HG02981 (cell line): Measurements from ENCODE around the gene ECD.
A peak's percentile ranks its signal among the peaks of the same experiment; 100 is the strongest.
"Not testable (repeated sequence)": the region's sequence is repeated elsewhere in the genome, so short reads cannot be mapped to it uniquely, and the experiment has no call there.

Experiments
- ATAC-seq: cut with Tn5 transposase; IDR thresholded peaks from one replicate; pipeline ENCODE4 v1.9.1; 2021; ENCODE audit warnings: mild to moderate bottlenecking, moderate library complexity; ENCODE audit not compliant: unreplicated experiment

The ECD gene

DNA sequence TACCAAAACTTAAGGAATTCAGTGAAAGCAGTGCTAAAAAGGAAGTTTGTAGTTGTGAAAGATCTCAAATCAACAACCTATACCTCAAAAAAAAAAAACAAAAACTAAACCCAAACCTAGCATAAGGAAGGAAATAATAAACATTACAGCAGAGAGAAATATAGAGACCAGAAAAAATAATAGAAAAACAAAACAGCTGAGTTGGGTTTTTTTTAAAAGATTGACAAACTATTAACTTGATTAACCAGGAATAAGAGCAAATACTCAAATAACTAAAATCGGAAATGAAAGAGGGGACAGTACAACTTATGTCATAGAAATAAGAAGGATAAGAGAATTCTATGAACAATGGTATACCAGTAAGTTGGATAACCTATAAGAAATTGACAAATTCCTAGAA lies 6.7 kb downstream of the ECD start:
- no peak for ATAC-seq

DNA sequence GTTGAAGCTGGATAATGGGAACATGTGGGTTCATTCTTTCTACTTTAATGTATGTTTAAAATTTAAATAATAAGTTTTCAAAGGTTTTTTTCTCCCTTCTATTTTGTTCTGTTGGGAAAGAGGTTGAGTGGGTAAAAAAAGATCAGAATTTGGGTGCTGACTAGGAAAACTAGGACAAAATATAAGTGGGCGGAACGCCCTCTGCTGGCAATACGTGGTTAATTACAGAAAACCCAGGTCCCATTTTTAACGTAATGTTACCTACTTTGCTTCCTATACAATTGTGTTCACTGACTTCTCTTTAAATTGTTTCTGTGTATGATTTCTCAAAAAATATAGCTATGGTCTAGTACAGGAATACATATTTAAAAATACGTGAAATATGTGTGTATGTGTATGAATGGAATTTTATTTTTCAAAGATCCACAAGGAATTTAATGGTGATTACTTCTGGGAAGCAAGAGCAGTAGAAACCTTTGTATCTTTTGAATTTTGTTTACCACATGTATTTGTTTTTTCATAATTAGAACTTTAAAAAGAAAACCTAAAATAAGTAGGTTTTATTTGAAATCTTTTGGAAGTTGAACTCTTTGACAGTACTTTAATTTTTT lies 8.7 kb downstream of the ECD start:
- no peak for ATAC-seq

- ATAC-seq: no peak
These were observed 11.8 kb downstream of the ECD start for GRCh38 chr10:73156054-73156453.

DNA sequence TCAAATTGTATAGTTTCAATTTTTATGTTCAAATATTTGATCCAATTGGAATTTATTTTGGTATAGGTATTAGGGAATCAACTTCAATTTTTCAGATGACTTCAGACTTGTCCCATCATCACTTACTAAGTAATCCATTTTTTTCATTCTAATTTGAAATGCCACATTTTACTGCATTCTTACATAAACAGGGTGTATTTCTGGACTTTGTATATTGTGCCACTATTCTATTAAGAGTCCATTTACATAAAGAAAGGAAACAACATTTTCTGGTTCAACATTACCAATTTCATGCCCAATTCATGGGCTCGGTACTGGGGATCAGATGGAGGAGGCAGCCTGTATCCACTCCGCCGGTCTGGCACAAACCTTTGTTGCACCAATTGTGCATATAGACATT lies 15.8 kb downstream of the ECD start:
- no peak for ATAC-seq

- not testable (repeated sequence) for ATAC-seq
These were observed 17.0 kb downstream of the ECD start for GRCh38 chr10:73150633-73151413.

DNA sequence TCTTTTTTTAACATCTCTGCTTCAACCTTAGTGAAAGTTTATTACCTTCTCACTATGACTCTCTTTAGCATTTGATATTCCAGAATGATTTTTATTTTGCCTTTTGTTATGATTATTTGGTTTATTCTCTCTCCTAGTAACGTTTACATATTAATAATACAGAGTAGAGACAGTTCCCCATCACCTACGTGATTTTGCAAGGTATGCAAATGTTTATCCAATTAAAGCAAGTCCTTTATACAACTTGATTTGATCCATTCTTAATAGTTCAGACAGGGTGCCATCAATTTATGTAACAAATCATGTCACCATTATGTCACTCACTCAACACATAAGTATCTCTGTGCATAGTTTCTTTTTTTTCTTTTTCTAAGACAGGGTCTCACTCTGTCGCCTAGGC lies 26.2 kb downstream of the ECD start:
- ATAC-seq: no peak

- ATAC-seq: no peak
These were observed 28.6 kb downstream of the ECD start for GRCh38 chr10:73139251-73139650.

GRCh38 chr10:73136627-73137026 lies 31.2 kb downstream of the ECD start:
- ATAC-seq: no peak

- ATAC-seq: no peak
These were observed 33.1 kb downstream of the ECD start for GRCh38 chr10:73134727-73135126.

DNA sequence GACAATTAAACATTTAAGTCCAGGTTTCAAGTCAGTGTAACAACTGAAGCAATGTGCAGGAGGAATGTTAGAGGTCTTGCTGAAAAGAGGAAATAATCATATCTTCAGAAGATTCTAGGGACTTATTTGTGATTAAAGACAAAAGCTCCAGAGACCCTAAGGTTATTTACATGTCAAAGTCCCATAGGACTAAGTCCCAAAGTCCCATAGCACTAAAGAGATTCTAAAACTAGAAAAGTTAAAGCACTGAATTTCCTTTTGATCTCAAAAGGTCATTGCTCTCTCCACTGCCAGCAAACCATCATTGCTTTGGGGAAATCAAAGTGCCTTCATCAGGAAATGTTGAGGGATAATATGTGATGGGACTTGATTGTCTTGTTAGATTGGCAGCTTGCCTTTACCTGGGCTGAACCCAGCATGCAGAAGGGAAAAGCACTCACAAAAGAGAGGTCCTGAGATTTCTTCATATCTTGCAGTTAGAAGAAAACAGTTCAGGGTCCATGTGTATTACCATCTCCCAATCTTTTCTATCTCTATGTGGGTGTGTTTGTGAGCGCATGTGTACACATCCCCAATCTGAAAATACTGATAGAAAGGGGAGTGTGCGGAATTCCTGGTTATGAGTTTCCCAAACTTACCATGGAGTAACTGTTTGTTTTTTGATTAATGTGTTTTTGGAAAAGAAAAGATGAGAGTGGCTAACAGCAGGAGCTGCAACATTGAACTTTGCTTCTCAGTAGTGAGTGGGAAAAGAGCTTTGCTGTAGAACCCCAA lies 35.7 kb downstream of the ECD start:
- ATAC-seq: no peak

GRCh38 chr10:73131301-73131700 lies 36.5 kb downstream of the ECD start:
- no peak for ATAC-seq

GRCh38 chr10:73126343-73126742 lies 41.5 kb downstream of the ECD start:
- no peak for ATAC-seq

DNA sequence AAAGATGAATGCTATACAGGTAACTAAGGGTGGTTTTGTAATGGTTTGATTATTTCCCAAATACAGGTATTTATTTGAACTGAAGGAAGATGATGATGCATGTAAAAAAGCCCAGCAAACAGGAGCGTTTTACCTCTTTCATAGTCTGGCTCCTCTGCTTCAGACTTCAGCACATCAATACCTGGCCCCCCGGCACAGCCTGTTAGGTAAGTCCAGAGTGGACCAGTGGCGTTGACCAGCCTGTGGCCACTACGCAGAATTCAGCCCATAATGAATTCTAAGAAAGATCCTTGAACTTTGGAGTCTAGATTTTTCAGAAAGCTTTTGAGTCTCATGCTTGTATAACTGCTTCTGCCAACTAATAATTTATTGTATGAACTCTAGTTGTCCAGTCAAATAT lies 47.9 kb downstream of the ECD start:
- no peak for ATAC-seq

DNA sequence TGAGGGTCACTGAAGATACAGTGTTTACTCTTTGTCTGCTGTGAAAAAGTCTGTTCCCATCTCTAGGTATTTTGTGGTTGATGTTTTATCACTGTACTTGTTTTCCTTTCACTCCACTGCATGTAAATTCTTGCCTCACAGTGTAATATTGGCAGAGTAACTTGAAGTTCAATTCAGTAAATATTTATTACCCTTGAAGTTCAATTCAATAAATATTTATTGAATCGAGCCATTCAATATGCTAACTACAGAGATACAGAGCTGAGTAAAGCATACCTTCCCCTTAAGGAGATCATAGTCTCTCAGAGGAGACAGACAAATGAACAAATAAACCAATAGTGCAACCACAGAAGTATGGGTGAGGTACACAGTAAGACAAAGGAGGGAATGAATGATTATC lies 48.4 kb downstream of the ECD start:
- ATAC-seq: no peak

- ATAC-seq: peak; percentile 87
These were observed 49.6 kb downstream of the ECD start for GRCh38 chr10:73117976-73118743.

DNA sequence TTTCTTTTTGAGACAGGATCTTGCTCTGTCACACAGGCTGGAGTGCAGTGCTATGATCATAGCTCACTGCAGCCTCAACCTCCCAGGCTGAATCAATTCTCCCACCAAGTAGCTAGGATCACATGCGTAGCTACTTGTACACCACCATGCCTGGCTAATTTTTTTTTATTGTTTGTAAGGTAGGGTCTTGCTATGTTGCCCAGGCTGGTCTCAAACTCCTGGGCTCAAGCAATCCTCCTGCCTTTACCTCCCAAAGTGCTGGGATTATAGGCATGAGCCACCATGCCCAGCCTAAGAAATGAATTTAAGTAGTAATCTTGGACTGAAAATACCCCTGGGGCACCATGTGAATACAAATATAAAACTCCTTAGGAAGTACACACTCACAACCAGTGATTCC lies 51.8 kb downstream of the ECD start:
- no peak for ATAC-seq

DNA sequence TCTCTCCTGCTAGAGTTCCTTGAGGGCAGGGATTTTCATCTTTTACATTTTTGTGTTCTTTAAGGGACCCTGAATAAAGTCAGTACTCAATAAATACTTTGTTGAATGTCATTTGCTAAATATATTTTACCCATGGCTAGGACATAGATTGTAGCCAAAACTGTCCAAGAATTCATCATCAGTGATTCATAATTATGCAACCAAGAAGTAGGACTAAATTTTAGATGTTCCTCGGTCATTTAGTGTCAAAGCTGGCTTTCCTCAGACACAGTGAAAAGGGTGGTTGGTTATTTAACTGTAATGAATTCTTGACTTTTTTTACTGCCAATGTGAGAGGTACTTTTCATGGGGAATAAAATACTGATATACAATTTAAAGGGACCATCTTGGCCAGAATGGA lies 54.3 kb downstream of the ECD start:
- no peak for ATAC-seq

GRCh38 chr10:73112032-73112431 lies 55.8 kb downstream of the ECD start:
- ATAC-seq: not testable (repeated sequence)

- ATAC-seq: peak; percentile 63
These were observed 57.4 kb downstream of the ECD start, which contains the start of gene NUDT13 for GRCh38 chr10:73110345-73110849. NUDT13 (plus strand) TSS chr10:73110455; CDS start chr10:73114366, 3,911 bp downstream.

DNA sequence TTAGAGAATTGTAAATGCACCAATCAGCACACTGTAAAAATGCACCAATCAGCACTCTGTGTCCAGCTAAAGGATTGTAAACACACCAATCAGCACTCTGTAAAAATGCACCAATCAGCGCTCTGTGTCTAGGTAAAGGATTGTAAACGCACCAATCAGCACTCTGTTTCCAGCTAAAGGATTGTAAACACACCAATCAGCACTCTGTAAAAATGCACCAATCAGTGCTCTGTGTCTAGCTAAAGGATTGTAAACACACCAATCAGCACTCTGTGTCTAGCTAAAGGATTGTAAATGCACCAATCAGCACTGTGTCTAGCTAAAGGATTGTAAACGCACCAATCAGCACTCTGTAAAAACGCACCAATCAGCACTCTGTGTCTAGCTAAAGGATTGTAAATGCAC lies 58.6 kb downstream of the ECD start:
- ATAC-seq: not testable (repeated sequence)

DNA sequence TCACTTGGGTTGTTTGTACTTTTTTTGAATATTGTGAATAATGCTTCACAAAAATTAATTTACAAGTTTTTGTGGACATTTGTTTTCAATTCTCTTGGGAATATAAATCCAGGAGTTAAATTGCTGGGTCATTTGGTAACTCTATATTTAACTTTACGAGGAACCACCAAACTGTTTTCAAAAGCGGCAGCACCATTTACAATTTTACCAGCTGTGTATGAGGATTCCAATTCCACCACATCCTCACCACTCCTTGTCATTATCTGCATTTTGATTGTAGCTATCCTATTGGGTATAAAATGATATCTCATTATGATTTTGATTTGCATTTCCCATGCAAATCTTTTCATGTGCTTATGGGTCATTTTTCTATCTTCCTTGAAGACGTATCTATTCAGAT lies 61.5 kb downstream of the ECD start:
- no peak for ATAC-seq
